Activated CD4-positive, alpha-beta T cell treated with anti-CD3 and anti-CD28 coated beads for 36 hours (primary cell): ENCODE measurements around the gene PCP2. TPM values are rescaled to one million over a fixed set of nuclear protein-coding genes. Genes with fewer than 3 reads are reported as not detected.

Experiments used
- ATAC-seq: fragments of 200-7000 bp; cut with Tn5 transposase; one replicate; pipeline ENCODE4 v1.10.0; 2021; ENCODE audit warnings: mild to moderate bottlenecking, moderate library complexity
- CTCF ChIA-PET: fragments of 350-600 bp; sonication (Branson Sonifier 250); formaldehyde crosslinking; loops from one replicate; lab custom pipeline; 2021; ENCODE audit warnings: antibody characterized with exemption; lab: Charles Lee
- POLR2A ChIA-PET: fragments of 350-600 bp; sonication (Branson Sonifier 250); formaldehyde crosslinking; loops from one replicate; lab custom pipeline; 2021; ENCODE audit warnings: antibody characterized with exemption, inconsistent platforms; lab: Charles Lee
- DNase-seq: peaks from one replicate; pipeline ENCODE4 v3.0.0-alpha.2; 2020
- H3K27ac Mint-ChIP-seq: one replicate; pipeline ENCODE4 v1.8.0; 2021; ENCODE audit warnings: mixed read lengths
- H3K27me3 Mint-ChIP-seq: one replicate; pipeline ENCODE4 v1.8.0; 2021; ENCODE audit warnings: mixed read lengths
- H3K36me3 Mint-ChIP-seq: one replicate; pipeline ENCODE4 v1.8.0; 2021; ENCODE audit warnings: low read depth, mixed read lengths
- H3K4me1 Mint-ChIP-seq: one replicate; pipeline ENCODE4 v1.8.0; 2021; ENCODE audit warnings: mixed read lengths
- H3K4me3 Mint-ChIP-seq: one replicate; pipeline ENCODE4 v1.8.0; 2021; ENCODE audit warnings: mild to moderate bottlenecking, moderate library complexity, mixed read lengths
- H3K9me3 Mint-ChIP-seq: one replicate; pipeline ENCODE4 v1.8.0; 2021; ENCODE audit warnings: low read depth, mixed read lengths
- intact Hi-C, 2 experiments: fragments of 100-400 bp; cut with DNase I in 1 of 2; cut with micrococcal nuclease in 1 of 2; formaldehyde crosslinking; loops; one replicate each; pipeline versions ENCODE4 v1.14.2 to v1.15.1; 2022 to 2024; cut with DNase I, micrococcal nuclease
- total RNA-seq, 2 experiments: library from RNA; stranded (reverse); gene quantifications; one replicate each; pipeline ENCODE4 v1.2.3, GENCODE V29; 2021

Gene PCP2
- total RNA-seq, 2 experiments from 2014 or later: 1.7 to 1.8 TPM

- POLR2A ChIA-PET: no interaction called here
- intact Hi-C loops: no loop called here
- no peaks in the 10 kb centered on the region for H3K27me3 Mint-ChIP-seq
These were observed 14.6 kb downstream of the PCP2 start for GRCh38 chr19:7618771-7619510.

GRCh38 chr19:7618348-7618747, 15.2 kb downstream of the PCP2 start:
- Mint-ChIP-seq H3K27ac (no peak overlapping the region), H3K27me3 (no peaks in the 10 kb centered on the region), H3K4me1 (no peaks in the 10 kb centered on the region), H3K36me3 (peaks cover 25% of the 10 kb centered on the region), H3K9me3 (no peaks in the 10 kb centered on the region), H3K4me3 (no peak overlapping the region)
- DNase-seq (no peak), ATAC-seq (no peak)
- ChIA-PET CTCF (interaction anchor here (0.6 kb wide), 1 partner anchor 213 kb away, joined by 3 read pairs; no protein-coding TSS in a partner anchor), POLR2A (no interaction called here)
- intact Hi-C loops: no loop called here

More at GRCh38 chr19:7618771-7619510, 14.6 kb downstream of the PCP2 start:
- DNase-seq (no peak), ATAC-seq (no peak)
- CTCF ChIA-PET: no interaction called here
- no peaks in the 10 kb centered on the region for H3K9me3 Mint-ChIP-seq
- peaks cover 25% of the 10 kb centered on the region for H3K36me3 Mint-ChIP-seq
- H3K27ac Mint-ChIP-seq: no peak overlapping the region
- H3K4me3 Mint-ChIP-seq: no peak overlapping the region
- no peaks in the 10 kb centered on the region for H3K4me1 Mint-ChIP-seq

- DNase-seq (no peak), ATAC-seq (no peak)
- ChIA-PET CTCF (interaction anchor here (0.6 kb wide), 1 partner anchor 214 kb away, joined by 3 read pairs; no protein-coding TSS in a partner anchor), POLR2A (interaction anchor here (0.6 kb wide), 1 partner anchor 73 kb away, joined by 5 read pairs; no protein-coding TSS in a partner anchor)
- Mint-ChIP-seq H3K4me3 (no peak overlapping the region), H3K36me3 (peaks cover 19% of the 10 kb centered on the region), H3K4me1 (no peaks in the 10 kb centered on the region), H3K9me3 (no peaks in the 10 kb centered on the region), H3K27me3 (no peaks in the 10 kb centered on the region), H3K27ac (no peak overlapping the region)
- intact Hi-C loops: no loop called here
These were observed 15.8 kb downstream of the PCP2 start for GRCh38 chr19:7617735-7618134.

- H3K27me3 Mint-ChIP-seq: no peaks in the 10 kb centered on the region
- peaks cover 18% of the 10 kb centered on the region for H3K36me3 Mint-ChIP-seq
- DNase-seq (no peak), ATAC-seq (no peak)
- POLR2A ChIA-PET: interaction anchor here (0.6 kb wide), 1 partner anchor 73 kb away, joined by 5 read pairs; no protein-coding TSS in a partner anchor
- no peak overlapping the region for H3K4me3 Mint-ChIP-seq
- intact Hi-C loops: no loop called here
- no peaks in the 10 kb centered on the region for H3K9me3 Mint-ChIP-seq
- no peaks in the 10 kb centered on the region for H3K4me1 Mint-ChIP-seq
- CTCF ChIA-PET: no interaction called here
- H3K27ac Mint-ChIP-seq: no peak overlapping the region
These were observed 16.3 kb downstream of the PCP2 start for GRCh38 chr19:7617172-7617571.

- H3K27ac Mint-ChIP-seq: no peak overlapping the region
- CTCF ChIA-PET: interaction anchor here (0.6 to 1.4 kb wide), 2 partner anchors 47 to 134 kb away, joined by 3 to 4 read pairs; no protein-coding TSS in a partner anchor
- intact Hi-C loops: no loop called here
- POLR2A ChIA-PET: no interaction called here
- no peaks in the 10 kb centered on the region for H3K4me1 Mint-ChIP-seq
- H3K27me3 Mint-ChIP-seq: no peaks in the 10 kb centered on the region
- no peaks in the 10 kb centered on the region for H3K9me3 Mint-ChIP-seq
- no peak overlapping the region for H3K4me3 Mint-ChIP-seq
- DNase-seq (no peak), ATAC-seq (no peak)
- H3K36me3 Mint-ChIP-seq: peaks cover 12% of the 10 kb centered on the region
These were observed 18.4 kb downstream of the PCP2 start for GRCh38 chr19:7614859-7615741.

- Mint-ChIP-seq H3K9me3 (no peaks in the 10 kb centered on the region), H3K27ac (no peak overlapping the region), H3K4me1 (no peaks in the 10 kb centered on the region), H3K36me3 (no peaks in the 10 kb centered on the region), H3K4me3 (no peak overlapping the region), H3K27me3 (no peaks in the 10 kb centered on the region)
- no peak for ATAC-seq
- CTCF ChIA-PET: interaction anchor here (0.6 kb wide), 1 partner anchor 276 kb away, joined by 4 read pairs; no protein-coding TSS in a partner anchor
- POLR2A ChIA-PET: no interaction called here
- intact Hi-C loops: no loop called here
- DNase-seq: no peak
These were observed 20.9 kb downstream of the PCP2 start for GRCh38 chr19:7612282-7613274.

GRCh38 chr19:7611541-7612279, 21.8 kb downstream of the PCP2 start:
- Mint-ChIP-seq H3K9me3 (no peaks in the 10 kb centered on the region), H3K4me1 (no peaks in the 10 kb centered on the region), H3K36me3 (no peaks in the 10 kb centered on the region), H3K27ac (no peak overlapping the region), H3K4me3 (no peak overlapping the region), H3K27me3 (no peaks in the 10 kb centered on the region)
- POLR2A ChIA-PET: no interaction called here
- intact Hi-C loops: no loop called here
- ATAC-seq (no peak), DNase-seq (no peak)
- CTCF ChIA-PET: no interaction called here

- no peaks in the 10 kb centered on the region for H3K4me1 Mint-ChIP-seq
- H3K36me3 Mint-ChIP-seq: no peaks in the 10 kb centered on the region
- ATAC-seq (no peak), DNase-seq (no peak)
- CTCF ChIA-PET: interaction anchor here (0.6 kb wide), 1 partner anchor 61 kb away, joined by 3 read pairs; no protein-coding TSS in a partner anchor
- POLR2A ChIA-PET: no interaction called here
- H3K4me3 Mint-ChIP-seq: no peak overlapping the region
- no peak overlapping the region for H3K27ac Mint-ChIP-seq
- no peaks in the 10 kb centered on the region for H3K27me3 Mint-ChIP-seq
- intact Hi-C loops: no loop called here
- no peaks in the 10 kb centered on the region for H3K9me3 Mint-ChIP-seq
These were observed 22.9 kb downstream of the PCP2 start for GRCh38 chr19:7610491-7611240.

- intact Hi-C loops: no loop called here
- Mint-ChIP-seq H3K4me3 (no peak overlapping the region), H3K27me3 (peaks cover 3% of the 10 kb centered on the region), H3K9me3 (no peaks in the 10 kb centered on the region), H3K4me1 (no peaks in the 10 kb centered on the region), H3K36me3 (no peaks in the 10 kb centered on the region), H3K27ac (no peak overlapping the region)
- ATAC-seq: no peak
- ChIA-PET CTCF (interaction anchor here (0.7 kb wide), 1 partner anchor 252 kb away, joined by 3 read pairs; no protein-coding TSS in a partner anchor), POLR2A (no interaction called here)
- no peak for DNase-seq
These were observed 25.5 kb downstream of the PCP2 start for GRCh38 chr19:7607874-7608560.
